Fibroblast of lung (primary cell): Measurements from ENCODE around the gene YKT6. TPM values are rescaled to one million over a fixed set of nuclear protein-coding genes. Genes with fewer than 3 reads are reported as not detected.

Experiments used
- DNase-seq, 2 donors: peaks; one replicate each; pipeline versions ENCODE4 v3.0.0 to v3.0.0-alpha.2; 2010; ENCODE audit warnings: low read depth in 2 of 2
- H2AFZ ChIP-seq: 2 replicates; pipeline ENCODE4 v1.5.1; 2012; ENCODE audit warnings: low read length, control low read depth, inconsistent platforms
- H3K27ac ChIP-seq: 2 replicates; pipeline ENCODE4 v1.5.1; 2011; ENCODE audit warnings: low read length, control low read depth; ENCODE audit not compliant: insufficient read depth
- H3K27me3 ChIP-seq: 2 replicates; pipeline ENCODE4 v1.5.1; 2011; ENCODE audit warnings: mild to moderate bottlenecking, low read length; ENCODE audit not compliant: control insufficient read depth, insufficient read depth
- H3K36me3 ChIP-seq: 2 replicates; pipeline ENCODE4 v1.5.1; 2011; ENCODE audit warnings: low read length; ENCODE audit not compliant: control insufficient read depth, insufficient read depth
- H3K4me1 ChIP-seq: 2 replicates; pipeline ENCODE4 v1.5.1; 2011; ENCODE audit warnings: low read length; ENCODE audit not compliant: control insufficient read depth, insufficient read depth; ENCODE audit errors: extremely low read depth
- H3K4me2 ChIP-seq: 2 replicates; pipeline ENCODE4 v1.5.1; 2011; ENCODE audit warnings: low read length, control low read depth; ENCODE audit not compliant: insufficient read depth; ENCODE audit errors: extremely low read depth
- H3K4me3 ChIP-seq, 4 experiments: fragments of 200-600 bp in 1 of 4; sonication (generic) in 1 of 4; replicated peaks in 1 of 4; 2 replicates each; pipeline ENCODE4 v1.5.1; 2011 to 2016; ENCODE audit warnings: low read length in 4 of 4, low read depth in 3 of 4, mild to moderate bottlenecking in 3 of 4, control low read depth in 2 of 4, inconsistent platforms in 1 of 4, mixed read lengths in 1 of 4; ENCODE audit not compliant: insufficient read depth in 1 of 4; ENCODE audit errors: control extremely low read depth in 1 of 4
- H3K79me2 ChIP-seq: 2 replicates; pipeline ENCODE4 v1.5.1; 2012; ENCODE audit warnings: mild to moderate bottlenecking, low read length, inconsistent platforms; ENCODE audit not compliant: control insufficient read depth, insufficient read depth
- H3K9ac ChIP-seq: 2 replicates; pipeline ENCODE4 v1.5.1; 2011; ENCODE audit warnings: mild to moderate bottlenecking, low read length, control low read depth; ENCODE audit not compliant: insufficient read depth
- H3K9me3 ChIP-seq: 2 replicates; pipeline ENCODE4 v1.5.1; 2012; ENCODE audit warnings: low read depth, low read length; ENCODE audit not compliant: control insufficient read depth, insufficient read depth
- H4K20me1 ChIP-seq: 2 replicates; pipeline ENCODE4 v1.5.1; 2011; ENCODE audit warnings: low read length; ENCODE audit not compliant: control insufficient read depth, insufficient read depth; ENCODE audit errors: extremely low read depth
- CTCF ChIP-seq, 2 donors: IDR thresholded peaks in 1 of 2; conservative IDR thresholded peaks in 1 of 2; 1 replicate in 1 of 2; 2 replicates in 1 of 2; pipeline ENCODE4 v1.5.1; 2011 to 2012; ENCODE audit warnings: low read length in 2 of 2, control low read depth in 1 of 2, inconsistent platforms in 1 of 2, low read depth in 1 of 2, mild to moderate bottlenecking in 1 of 2
- EZH2 ChIP-seq: IDR thresholded peaks from 2 replicates; pipeline ENCODE4 v1.5.1; 2012; ENCODE audit warnings: low read length, control low read depth, mild to moderate bottlenecking; ENCODE audit errors: missing control alignments
- polyA plus RNA-seq, 2 donors: library from polyadenylated mRNA; depleted of rRNA in 1 of 2; stranded (reverse) in 1 of 2; unstranded in 1 of 2; fragments of >200 nt; gene quantifications; 2 replicates each; pipeline ENCODE4 v1.2.1, GENCODE V29; 2011 to 2012; ENCODE audit warnings: missing spikeins in 1 of 2
- total RNA-seq: library from RNA; depleted of rRNA; stranded (reverse); fragments of >200 nt; gene quantifications from 2 replicates; pipeline ENCODE4 v1.2.1, GENCODE V29; 2014

Gene YKT6
- total and polyA plus RNA-seq, 2 donors (not counting 1 experiment from before 2014, with no cell fraction given): 90.0 to 99.0 TPM

DNA sequence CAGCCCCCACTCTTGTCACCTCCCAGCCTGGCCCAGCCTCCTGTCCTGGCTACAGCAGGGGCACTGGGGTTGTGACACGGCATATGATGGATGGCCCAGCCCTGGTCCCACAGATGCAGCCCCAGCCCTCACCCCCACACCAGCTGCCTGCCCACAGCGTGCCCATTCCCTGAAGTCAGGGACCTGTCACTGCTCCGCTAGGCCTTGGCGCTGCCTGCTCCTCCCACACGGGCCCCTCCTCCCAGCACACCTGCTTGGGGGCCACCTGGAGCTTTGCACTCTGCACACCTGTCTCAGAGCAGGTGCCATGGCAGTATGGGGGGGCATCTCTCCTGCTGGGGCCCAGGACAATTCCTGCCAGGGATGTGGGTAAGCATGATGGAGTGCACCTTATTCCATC lies 15.0 kb upstream of the YKT6 start:
- Histone ChIP-seq H3K79me2 (no peaks in the 10 kb centered on the region), H3K27me3 (peaks cover 16% of the 10 kb centered on the region), H3K27ac (no peak overlapping the region), H3K9ac (no peak overlapping the region), H3K4me3 (no peak overlapping the region), H4K20me1 (no peaks in the 10 kb centered on the region), H3K36me3 (no peaks in the 10 kb centered on the region), H3K9me3 (no peaks in the 10 kb centered on the region), H3K4me1 (peaks cover 4% of the 10 kb centered on the region), H3K4me2 (no peak overlapping the region), H2AFZ (no peak overlapping the region)
- DNase-seq: no peak
- TF ChIP-seq EZH2 (no peak), CTCF (conservative IDR thresholded peaks at IDR 0.05 in 1 of 2, IDR thresholded peaks at IDR 0.05 in 1 of 2; ENCODE audit: low read depth in 1 of 2, low read length in 2 of 2) (no peak)

DNA sequence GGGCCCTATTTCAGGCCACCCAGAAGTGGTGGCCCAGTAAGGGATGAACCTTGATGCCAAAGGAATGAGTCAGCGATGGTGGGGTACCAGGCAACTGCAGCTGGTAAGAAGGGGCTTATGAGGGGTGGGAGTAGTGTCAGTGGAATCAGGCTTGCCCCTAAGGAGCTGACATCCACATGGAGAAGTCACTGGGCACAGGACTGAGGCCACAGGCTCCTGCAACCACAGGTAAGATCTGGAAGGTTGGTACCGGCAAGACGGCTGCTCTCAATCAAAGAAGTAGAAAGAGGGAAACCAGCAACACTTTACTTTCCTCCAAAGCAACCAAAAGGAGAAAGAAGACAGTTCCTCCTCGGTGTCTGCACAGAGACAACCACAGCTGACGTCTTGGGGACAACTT lies 14.0 kb upstream of the YKT6 start:
- no peak for TF ChIP-seq CTCF (conservative IDR thresholded peaks at IDR 0.05 in 1 of 2, IDR thresholded peaks at IDR 0.05 in 1 of 2; ENCODE audit: low read depth in 1 of 2, low read length in 2 of 2)
- no peak for TF ChIP-seq EZH2
- Histone ChIP-seq H3K9ac (no peak overlapping the region), H3K36me3 (no peaks in the 10 kb centered on the region)

DNA sequence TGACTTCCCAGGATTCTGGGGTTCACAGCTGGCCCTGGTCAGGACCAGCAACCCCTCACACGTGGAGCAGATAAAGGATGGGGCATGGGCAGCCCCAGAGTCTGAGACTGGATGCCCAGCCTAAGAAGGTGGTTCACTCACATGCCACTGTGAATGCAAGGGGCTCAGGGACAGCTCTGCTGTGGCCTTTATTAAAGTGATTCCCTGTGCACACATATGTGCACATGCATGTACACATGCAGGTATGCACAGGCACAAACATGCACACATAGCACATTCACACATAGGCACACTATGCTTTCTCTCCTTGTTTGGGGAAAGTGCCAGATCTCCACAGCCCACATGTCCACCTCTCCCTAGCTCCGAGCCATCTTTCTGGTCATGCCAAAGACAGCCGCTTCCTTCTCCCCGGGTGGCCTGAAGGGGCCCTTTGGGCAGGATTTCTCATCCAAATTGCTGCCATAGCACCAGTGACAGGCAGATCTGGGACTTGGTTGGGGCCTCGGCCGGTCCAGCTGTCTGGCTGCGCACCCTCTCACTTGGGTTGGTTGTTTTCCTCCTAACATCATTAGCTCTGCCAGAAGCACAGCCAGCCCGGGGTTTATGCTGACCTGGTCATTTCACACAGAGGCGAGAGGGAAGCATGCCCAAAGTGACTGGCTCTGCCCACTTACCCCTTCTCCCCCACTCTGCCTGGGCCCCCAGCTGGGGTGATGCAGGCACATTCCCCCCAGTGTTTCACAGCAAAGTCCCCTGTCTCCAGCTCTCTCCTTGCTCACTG lies 13.0 kb upstream of the YKT6 start:
- no peak for TF ChIP-seq CTCF (conservative IDR thresholded peaks at IDR 0.05 in 1 of 2, IDR thresholded peaks at IDR 0.05 in 1 of 2; ENCODE audit: low read depth in 1 of 2, low read length in 2 of 2)
- TF ChIP-seq EZH2: no peak
- Histone ChIP-seq H3K4me3 (no peak overlapping the region), H3K4me1 (peaks cover 4% of the 10 kb centered on the region), H4K20me1 (no peaks in the 10 kb centered on the region), H3K27me3 (peaks cover 8% of the 10 kb centered on the region), H2AFZ (no peak overlapping the region), H3K9ac (no peak overlapping the region), H3K36me3 (no peaks in the 10 kb centered on the region), H3K9me3 (no peaks in the 10 kb centered on the region), H3K4me2 (no peak overlapping the region), H3K79me2 (no peaks in the 10 kb centered on the region), H3K27ac (no peak overlapping the region)
- DNase-seq: no peak

More for the DNA sequence above, 14.0 kb upstream of the YKT6 start:
- no peak for DNase-seq
- Histone ChIP-seq H3K4me1 (peaks cover 4% of the 10 kb centered on the region), H3K27ac (no peak overlapping the region), H3K4me2 (no peak overlapping the region), H3K9me3 (no peaks in the 10 kb centered on the region), H3K27me3 (peaks cover 11% of the 10 kb centered on the region), H3K79me2 (no peaks in the 10 kb centered on the region), H4K20me1 (no peaks in the 10 kb centered on the region), H3K4me3 (no peak overlapping the region), H2AFZ (no peak overlapping the region)
